ENCODE data around the gene FOXP3.

Gene FOXP3

GRCh38 chrX:49272421-49272820 is 7.9 kb upstream of the FOXP3 start:
- peak in 1 of 2 donors; percentile 40 for DNase-seq

- DNase-seq, result no peak
These were observed 6.8 kb upstream of the FOXP3 start for GRCh38 chrX:49271341-49271740.

- DNase-seq, result no peak
These were observed 5.9 kb upstream of the FOXP3 start for GRCh38 chrX:49270249-49270921.

- DNase-seq, result no peak
These were observed 5.3 kb upstream of the FOXP3 start, which contains the start of gene PPP1R3F for GRCh38 chrX:49269767-49270248. Gene PPP1R3F (plus strand): TSS chrX:49269793. CDS start chrX:49269870, 77 bp downstream.

GRCh38 chrX:49269010-49269766 is 4.7 kb upstream of the FOXP3 start:
- DNase-seq, result peak; percentile 97 to 98

- DNase-seq, result no peak
These were observed 4.1 kb upstream of the FOXP3 start for GRCh38 chrX:49268702-49269009.

GRCh38 chrX:49266523-49267445 is 2.3 kb upstream of the FOXP3 start:
- DNase-seq, result no peak

- no peak for DNase-seq
These were observed 879 bp downstream of the FOXP3 start for GRCh38 chrX:49263631-49264030.

GRCh38 chrX:49262603-49263002 is 1.9 kb downstream of the FOXP3 start:
- DNase-seq, result no peak

GRCh38 chrX:49260221-49260985 is 4.1 kb downstream of the FOXP3 start:
- DNase-seq, result no peak

- no peak for DNase-seq
These were observed 5.8 kb downstream of the FOXP3 start for GRCh38 chrX:49258749-49259124.

- peak in 1 of 2 donors; percentile 30 for DNase-seq
These were observed 6.4 kb downstream of the FOXP3 start for GRCh38 chrX:49257846-49258748.

GRCh38 chrX:49257074-49257790 is 7.3 kb downstream of the FOXP3 start:
- DNase-seq, result no peak

- no peak for DNase-seq
These were observed 8.1 kb downstream of the FOXP3 start for GRCh38 chrX:49256268-49256995.

GRCh38 chrX:49254639-49255038 is 9.9 kb downstream of the FOXP3 start:
- no peak for DNase-seq

- no peak for DNase-seq
These were observed 13.2 kb downstream of the FOXP3 start for GRCh38 chrX:49251325-49251724.

- DNase-seq, result no peak
These were observed 13.9 kb downstream of the FOXP3 start for GRCh38 chrX:49250578-49250977.

GRCh38 chrX:49250066-49250465 is 14.4 kb downstream of the FOXP3 start:
- DNase-seq, result no peak

- DNase-seq, result no peak
These were observed 14.9 kb downstream of the FOXP3 start for GRCh38 chrX:49249616-49250015.

GRCh38 chrX:49249071-49249470 is 15.4 kb downstream of the FOXP3 start:
- DNase-seq, result no peak

Data from CD4-positive, alpha-beta T cell treated with Interleukin-4 for 1 hour (primary cell).